ENCODE results near the gene NENF.

NENF gene

GRCh38 chr1:212440419-212440818, 7.7 kb downstream of the NENF start:
- Histone ChIP-seq H3K36me3 (replicated peaks) (no peaks in the 10 kb centered on the region), H3K4me3 (no peak overlapping the region), H3K9me3 (no peaks in the 10 kb centered on the region), H3K27me3 (ENCODE audit: low read depth) (no peaks in the 10 kb centered on the region), H3K4me1 (no peaks in the 10 kb centered on the region)
- in situ Hi-C loops (cut with MboI; ENCODE audit: low sequenced_read_pairs) = no loop called here
- no peak for DNase-seq (ENCODE audit: low spot score in 2 of 2)

DNA sequence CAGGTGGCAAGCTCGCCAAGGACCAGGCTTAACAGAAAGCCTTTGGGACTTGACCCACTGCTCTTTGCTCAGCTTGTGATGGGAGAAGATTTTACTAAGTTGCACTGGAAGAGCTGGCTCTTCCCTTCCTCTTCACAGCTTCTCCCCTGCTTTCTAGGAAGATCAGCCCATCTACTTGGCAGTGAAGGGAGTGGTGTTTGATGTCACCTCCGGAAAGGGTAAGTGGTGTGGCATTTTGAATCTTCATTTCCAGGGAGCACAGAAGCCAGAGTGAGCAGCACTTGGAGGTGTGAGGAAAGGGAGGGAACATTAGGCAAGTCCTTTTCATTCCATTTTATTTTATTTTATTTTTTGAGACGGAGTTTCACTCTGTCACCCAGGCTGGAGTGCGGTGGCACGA, 9.7 kb downstream of the NENF start:
- no peak for DNase-seq (ENCODE audit: low spot score in 2 of 2)
- in situ Hi-C loops (cut with MboI; ENCODE audit: low sequenced_read_pairs) = no loop called here
- H3K9me3 ChIP-seq = no peaks in the 10 kb centered on the region
- H3K27me3 ChIP-seq (ENCODE audit: low read depth) = no peaks in the 10 kb centered on the region
- no peak overlapping the region for H3K4me3 ChIP-seq
- H3K4me1 ChIP-seq = no peaks in the 10 kb centered on the region
- H3K36me3 ChIP-seq (replicated peaks) = peaks cover 7% of the 10 kb centered on the region; the same call in 1 of the 2 replicates

- H3K36me3 ChIP-seq (replicated peaks) = peaks cover 7% of the 10 kb centered on the region; the same call in 1 of the 2 replicates
- H3K9me3 ChIP-seq = no peaks in the 10 kb centered on the region
- no peaks in the 10 kb centered on the region for H3K4me1 ChIP-seq
- no peak for DNase-seq (ENCODE audit: low spot score in 2 of 2)
- no peak overlapping the region for H3K4me3 ChIP-seq
- in situ Hi-C loops (cut with MboI; ENCODE audit: low sequenced_read_pairs) = no loop called here
- no peaks in the 10 kb centered on the region for H3K27me3 ChIP-seq (ENCODE audit: low read depth)
Observed at GRCh38 chr1:212446333-212446732, 13.6 kb downstream of the NENF start.

DNA sequence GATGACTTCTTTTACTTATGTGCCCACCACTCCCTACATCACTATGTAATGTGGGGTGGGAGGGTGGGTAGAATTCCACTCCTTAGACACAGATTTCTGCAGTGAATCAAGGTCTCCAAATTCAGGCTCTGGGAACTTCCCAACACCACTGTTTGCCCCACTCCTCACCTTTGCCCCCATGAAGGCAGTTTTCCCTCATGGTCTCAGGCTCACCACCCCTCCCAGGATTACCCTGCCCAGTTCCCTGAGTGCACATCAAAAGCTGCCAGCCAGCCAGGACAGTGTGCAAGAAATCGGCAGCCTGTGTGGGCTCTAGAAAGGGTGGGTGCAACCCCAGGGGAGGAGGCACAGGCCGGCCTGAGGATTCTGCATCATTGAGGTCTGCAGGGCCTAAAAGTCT, 14.8 kb downstream of the NENF start:
- no peaks in the 10 kb centered on the region for H3K9me3 ChIP-seq
- no peak for DNase-seq (ENCODE audit: low spot score in 2 of 2)
- H3K4me3 ChIP-seq = no peak overlapping the region
- H3K4me1 ChIP-seq = no peaks in the 10 kb centered on the region
- in situ Hi-C loops (cut with MboI; ENCODE audit: low sequenced_read_pairs) = no loop called here
- H3K36me3 ChIP-seq (replicated peaks) = peaks cover 7% of the 10 kb centered on the region; the same call in 1 of the 2 replicates
- H3K27me3 ChIP-seq (ENCODE audit: low read depth) = no peaks in the 10 kb centered on the region

GRCh38 chr1:212450331-212450881, 17.7 kb downstream of the NENF start:
- H3K9me3 ChIP-seq = no peaks in the 10 kb centered on the region
- H3K4me1 ChIP-seq = no peaks in the 10 kb centered on the region
- H3K36me3 ChIP-seq (replicated peaks) = peaks cover 7% of the 10 kb centered on the region; the same call in 1 of the 2 replicates
- no peaks in the 10 kb centered on the region for H3K27me3 ChIP-seq (ENCODE audit: low read depth)
- H3K4me3 ChIP-seq = no peak overlapping the region
- in situ Hi-C loops (cut with MboI; ENCODE audit: low sequenced_read_pairs) = loop anchor here (10.0 kb wide), 1 partner anchor 386 kb away; no protein-coding TSS in a partner anchor
- no peak for DNase-seq (ENCODE audit: low spot score in 2 of 2)

DNA sequence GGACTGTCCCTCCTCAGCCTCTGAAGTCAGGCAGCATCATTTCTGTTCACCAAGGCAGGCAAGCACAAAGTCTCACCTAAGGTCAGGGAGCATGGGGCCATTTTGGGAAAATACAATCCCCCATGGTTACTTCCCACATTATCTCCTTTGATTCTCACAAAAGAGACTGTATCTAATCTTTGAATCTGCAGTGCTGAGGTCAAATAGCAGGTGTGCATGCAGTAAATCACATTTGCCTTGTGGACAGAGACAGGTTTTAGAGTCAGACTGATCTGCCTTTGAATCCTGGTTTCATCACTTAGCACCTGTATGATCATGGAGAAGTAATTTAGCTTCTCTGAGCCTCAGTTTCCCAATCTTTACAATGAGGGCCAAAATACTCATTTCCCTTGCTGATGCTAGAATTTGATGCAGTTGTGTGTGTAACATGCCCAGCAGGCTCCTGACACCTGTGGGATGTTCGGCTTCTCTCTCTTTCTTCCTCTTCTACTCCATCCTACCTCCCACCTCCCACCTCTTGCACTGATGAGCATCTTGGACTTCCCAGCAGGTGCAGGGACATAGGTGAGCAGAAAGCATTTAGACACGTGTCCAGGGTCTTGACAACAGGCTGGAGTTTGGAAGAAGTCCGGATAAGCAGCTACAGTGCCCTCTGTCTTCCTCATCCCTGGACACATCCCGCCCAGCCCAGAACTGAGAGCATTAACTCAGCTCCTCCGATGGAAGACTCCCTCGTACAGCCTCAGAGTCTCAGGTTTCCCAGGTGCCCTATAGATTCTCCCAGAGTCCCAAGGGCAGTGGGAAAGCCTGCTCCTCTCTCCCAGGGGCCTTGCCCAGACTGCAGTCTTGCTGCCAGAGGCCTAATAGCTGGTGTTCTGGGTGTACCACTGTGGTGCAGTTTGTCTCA, 18.9 kb downstream of the NENF start:
- 0 out of 2 replicates have a peak, but pooled peaks cover 3% of the 10 kb centered on the region for H3K36me3 ChIP-seq (replicated peaks)
- no peaks in the 10 kb centered on the region for H3K27me3 ChIP-seq (ENCODE audit: low read depth)
- H3K4me1 ChIP-seq = no peaks in the 10 kb centered on the region
- H3K9me3 ChIP-seq = no peaks in the 10 kb centered on the region
- in situ Hi-C loops (cut with MboI; ENCODE audit: low sequenced_read_pairs) = loop anchor here (10.0 kb wide), 1 partner anchor 387 kb away; no protein-coding TSS in a partner anchor
- no peak overlapping the region for H3K4me3 ChIP-seq
- DNase-seq (ENCODE audit: low spot score in 2 of 2) = no peak

GRCh38 chr1:212452323-212453155, 19.8 kb downstream of the NENF start:
- in situ Hi-C loops (cut with MboI; ENCODE audit: low sequenced_read_pairs) = loop anchor here (10.0 kb wide), 1 partner anchor 388 kb away; no protein-coding TSS in a partner anchor
- no peaks in the 10 kb centered on the region for H3K27me3 ChIP-seq (ENCODE audit: low read depth)
- H3K9me3 ChIP-seq = no peaks in the 10 kb centered on the region
- H3K4me1 ChIP-seq = no peaks in the 10 kb centered on the region
- no peak for DNase-seq (ENCODE audit: low spot score in 2 of 2)
- no peaks in the 10 kb centered on the region for H3K36me3 ChIP-seq (replicated peaks)
- no peak overlapping the region for H3K4me3 ChIP-seq

- Histone ChIP-seq H3K9me3 (peaks cover 5% of the 10 kb centered on the region; the same call in 1 of the 2 replicates), H3K27me3 (ENCODE audit: low read depth) (no peaks in the 10 kb centered on the region), H3K36me3 (replicated peaks) (no peaks in the 10 kb centered on the region), H3K4me3 (no peak overlapping the region), H3K4me1 (no peaks in the 10 kb centered on the region)
- in situ Hi-C loops (cut with MboI; ENCODE audit: low sequenced_read_pairs) = loop anchor here (10.0 kb wide), 1 partner anchor 389 kb away; no protein-coding TSS in a partner anchor
- no peak for DNase-seq (ENCODE audit: low spot score in 2 of 2)
Observed at GRCh38 chr1:212453156-212453857, 20.6 kb downstream of the NENF start.

DNA sequence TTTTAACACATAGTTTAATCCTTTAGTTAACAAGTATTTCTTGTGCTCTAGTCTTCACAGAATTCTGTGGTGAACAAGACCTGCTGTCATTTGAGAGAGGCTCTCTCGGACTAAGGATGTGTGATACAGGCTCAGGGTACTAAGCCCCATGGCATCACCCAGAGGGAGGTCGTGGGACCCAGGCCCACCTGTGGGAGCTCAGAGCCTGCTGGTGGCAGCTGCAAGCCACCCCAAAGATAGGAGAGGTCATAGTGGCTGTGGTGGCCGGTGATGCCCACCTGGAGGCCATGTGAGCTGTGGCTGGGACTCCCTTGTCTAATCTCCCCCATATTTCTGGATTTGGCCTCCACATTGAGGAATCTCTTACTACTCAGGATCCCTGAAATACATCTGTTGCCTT, 22.0 kb downstream of the NENF start:
- H3K9me3 ChIP-seq = peaks cover 5% of the 10 kb centered on the region; the same call in 1 of the 2 replicates
- no peaks in the 10 kb centered on the region for H3K36me3 ChIP-seq (replicated peaks)
- H3K27me3 ChIP-seq (ENCODE audit: low read depth) = no peaks in the 10 kb centered on the region
- H3K4me1 ChIP-seq = no peaks in the 10 kb centered on the region
- H3K4me3 ChIP-seq = no peak overlapping the region
- no peak for DNase-seq (ENCODE audit: low spot score in 2 of 2)
- in situ Hi-C loops (cut with MboI; ENCODE audit: low sequenced_read_pairs) = loop anchor here (10.0 kb wide), 1 partner anchor 390 kb away; no protein-coding TSS in a partner anchor

- no peak overlapping the region for H3K4me3 ChIP-seq
- in situ Hi-C loops (cut with MboI; ENCODE audit: low sequenced_read_pairs) = loop anchor here (10.0 kb wide), 1 partner anchor 391 kb away; no protein-coding TSS in a partner anchor
- no peaks in the 10 kb centered on the region for H3K27me3 ChIP-seq (ENCODE audit: low read depth)
- no peaks in the 10 kb centered on the region for H3K36me3 ChIP-seq (replicated peaks)
- DNase-seq (ENCODE audit: low spot score in 2 of 2) = no peak
- H3K9me3 ChIP-seq = peaks cover 5% of the 10 kb centered on the region; the same call in 1 of the 2 replicates
- H3K4me1 ChIP-seq = no peaks in the 10 kb centered on the region
Observed at GRCh38 chr1:212455401-212455800, 22.7 kb downstream of the NENF start.

- in situ Hi-C loops (cut with MboI; ENCODE audit: low sequenced_read_pairs) = loop anchor here (10.0 kb wide), 1 partner anchor 391 kb away; no protein-coding TSS in a partner anchor
- DNase-seq (ENCODE audit: low spot score in 2 of 2) = peak; percentile 80 to 93
- no peak overlapping the region for H3K4me3 ChIP-seq
- H3K4me1 ChIP-seq = no peaks in the 10 kb centered on the region
- no peaks in the 10 kb centered on the region for H3K27me3 ChIP-seq (ENCODE audit: low read depth)
- H3K9me3 ChIP-seq = peaks cover 5% of the 10 kb centered on the region; the same call in 1 of the 2 replicates
- no peaks in the 10 kb centered on the region for H3K36me3 ChIP-seq (replicated peaks)
Observed at GRCh38 chr1:212455803-212456528, 23.2 kb downstream of the NENF start.

DNA sequence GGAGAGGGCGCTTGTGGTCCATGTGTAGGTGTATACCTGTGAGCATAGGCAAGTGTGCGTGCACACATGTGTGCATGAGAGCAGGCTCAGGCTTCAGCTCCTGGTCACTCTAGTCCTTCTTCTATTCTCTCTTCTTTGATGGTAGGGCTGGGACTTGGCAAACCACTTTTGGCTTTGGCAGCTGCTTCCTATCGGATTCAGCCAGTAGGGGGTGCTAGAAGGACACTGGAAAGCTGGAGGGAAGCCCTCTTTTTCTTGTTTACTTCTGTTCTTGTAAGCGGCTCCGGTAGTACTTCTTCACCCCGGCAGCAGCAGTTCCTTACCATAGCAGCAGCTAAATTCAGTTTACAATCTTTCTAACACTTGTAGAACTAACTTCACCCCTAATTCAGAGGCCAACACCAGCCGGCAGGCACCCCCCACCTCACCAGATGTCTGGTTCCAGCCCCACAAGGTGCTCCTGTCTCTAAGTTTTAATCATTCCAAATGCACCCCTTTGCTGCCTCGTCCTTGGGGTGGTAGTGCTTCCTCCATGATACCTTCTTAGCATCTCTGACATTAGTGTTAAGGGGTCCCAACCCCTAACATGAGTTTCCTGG, 25.1 kb downstream of the NENF start:
- Histone ChIP-seq H3K4me3 (no peak overlapping the region), H3K36me3 (replicated peaks) (no peaks in the 10 kb centered on the region), H3K9me3 (peaks cover 5% of the 10 kb centered on the region; the same call in 1 of the 2 replicates), H3K27me3 (ENCODE audit: low read depth) (no peaks in the 10 kb centered on the region), H3K4me1 (no peaks in the 10 kb centered on the region)
- DNase-seq (ENCODE audit: low spot score in 2 of 2) = peak; percentile 30 to 80
- in situ Hi-C loops (cut with MboI; ENCODE audit: low sequenced_read_pairs) = loop anchor here (10.0 kb wide), 1 partner anchor 393 kb away; no protein-coding TSS in a partner anchor

All from HAP-1 (cell line).